Activated CD4-positive, alpha-beta T cell treated with anti-CD3 and anti-CD28 coated beads for 36 hours (primary cell): ENCODE results near the gene GRHL3. TPM values are rescaled to one million over a fixed set of nuclear protein-coding genes. Genes with fewer than 3 reads are reported as not detected.
A peak's percentile ranks its signal among the peaks of the same experiment; 100 is the strongest.

Experiments used
- ATAC-seq: fragments of 200-7000 bp; cut with Tn5 transposase; one replicate; pipeline ENCODE4 v1.10.0; 2021; ENCODE audit warnings: mild to moderate bottlenecking, moderate library complexity
- CTCF ChIA-PET: fragments of 350-600 bp; sonication (Branson Sonifier 250); formaldehyde crosslinking; loops from one replicate; lab custom pipeline; 2021; ENCODE audit warnings: antibody characterized with exemption; lab: Charles Lee
- POLR2A ChIA-PET: fragments of 350-600 bp; sonication (Branson Sonifier 250); formaldehyde crosslinking; loops from one replicate; lab custom pipeline; 2021; ENCODE audit warnings: antibody characterized with exemption, inconsistent platforms; lab: Charles Lee
- DNase-seq: peaks from one replicate; pipeline ENCODE4 v3.0.0-alpha.2; 2020
- H3K27ac Mint-ChIP-seq: one replicate; pipeline ENCODE4 v1.8.0; 2021; ENCODE audit warnings: mixed read lengths
- H3K27me3 Mint-ChIP-seq: one replicate; pipeline ENCODE4 v1.8.0; 2021; ENCODE audit warnings: mixed read lengths
- H3K36me3 Mint-ChIP-seq: one replicate; pipeline ENCODE4 v1.8.0; 2021; ENCODE audit warnings: low read depth, mixed read lengths
- H3K4me1 Mint-ChIP-seq: one replicate; pipeline ENCODE4 v1.8.0; 2021; ENCODE audit warnings: mixed read lengths
- H3K4me3 Mint-ChIP-seq: one replicate; pipeline ENCODE4 v1.8.0; 2021; ENCODE audit warnings: mild to moderate bottlenecking, moderate library complexity, mixed read lengths
- H3K9me3 Mint-ChIP-seq: one replicate; pipeline ENCODE4 v1.8.0; 2021; ENCODE audit warnings: low read depth, mixed read lengths
- intact Hi-C, 2 experiments: fragments of 100-400 bp; cut with DNase I in 1 of 2; cut with micrococcal nuclease in 1 of 2; formaldehyde crosslinking; loops; one replicate each; pipeline versions ENCODE4 v1.14.2 to v1.15.1; 2022 to 2024; cut with DNase I, micrococcal nuclease
- total RNA-seq, 2 experiments: library from RNA; stranded (reverse); gene quantifications; one replicate each; pipeline ENCODE4 v1.2.3, GENCODE V29; 2021

Gene GRHL3
- total RNA-seq, 2 experiments from 2014 or later, result not detected

DNA sequence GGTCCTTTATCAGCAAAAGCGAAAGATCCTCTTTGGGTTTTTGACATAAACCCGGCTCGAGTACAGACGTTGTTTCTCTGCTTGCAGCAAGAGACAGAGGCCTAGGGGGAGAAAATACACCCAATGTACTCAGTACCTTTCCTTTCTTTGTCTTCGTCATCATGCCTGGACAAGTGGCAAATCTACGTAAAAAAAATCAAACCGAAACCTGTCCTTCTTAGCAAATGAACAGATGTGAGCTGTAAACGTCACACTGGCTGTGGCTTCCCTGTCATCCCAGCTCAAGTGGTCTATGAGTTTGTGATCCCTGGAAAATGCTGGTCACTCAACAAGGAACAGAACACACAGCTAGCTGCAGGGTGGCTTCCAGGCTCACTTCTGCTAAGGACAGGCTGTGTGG, 54.6 kb downstream of the GRHL3 start:
- Mint-ChIP-seq H3K9me3 (no peaks in the 10 kb centered on the region), H3K36me3 (peaks cover 4% of the 10 kb centered on the region), H3K4me1 (no peaks in the 10 kb centered on the region), H3K4me3 (no peak overlapping the region), H3K27ac (no peak overlapping the region), H3K27me3 (no peaks in the 10 kb centered on the region)
- POLR2A ChIA-PET, result no interaction called here
- no peak for ATAC-seq
- no peak for DNase-seq
- CTCF ChIA-PET, result interaction anchor here (0.6 to 1.5 kb wide), 6 partner anchors 9 to 823 kb away, joined by 3 to 4 read pairs (median 3); no protein-coding TSS in a partner anchor
- intact Hi-C loops, result no loop called here

- POLR2A ChIA-PET, result no interaction called here
- Mint-ChIP-seq H3K36me3 (no peaks in the 10 kb centered on the region), H3K27me3 (no peaks in the 10 kb centered on the region), H3K4me3 (no peak overlapping the region), H3K27ac (no peak overlapping the region), H3K4me1 (no peaks in the 10 kb centered on the region), H3K9me3 (no peaks in the 10 kb centered on the region)
- ATAC-seq, result no peak
- intact Hi-C loops, result no loop called here
- CTCF ChIA-PET, result interaction anchor here (0.6 kb wide), 1 partner anchor 176 kb away, joined by 3 read pairs; no protein-coding TSS in a partner anchor
- no peak for DNase-seq
Observed at GRCh38 chr1:24374891-24375786, 56.0 kb downstream of the GRHL3 start.

DNA sequence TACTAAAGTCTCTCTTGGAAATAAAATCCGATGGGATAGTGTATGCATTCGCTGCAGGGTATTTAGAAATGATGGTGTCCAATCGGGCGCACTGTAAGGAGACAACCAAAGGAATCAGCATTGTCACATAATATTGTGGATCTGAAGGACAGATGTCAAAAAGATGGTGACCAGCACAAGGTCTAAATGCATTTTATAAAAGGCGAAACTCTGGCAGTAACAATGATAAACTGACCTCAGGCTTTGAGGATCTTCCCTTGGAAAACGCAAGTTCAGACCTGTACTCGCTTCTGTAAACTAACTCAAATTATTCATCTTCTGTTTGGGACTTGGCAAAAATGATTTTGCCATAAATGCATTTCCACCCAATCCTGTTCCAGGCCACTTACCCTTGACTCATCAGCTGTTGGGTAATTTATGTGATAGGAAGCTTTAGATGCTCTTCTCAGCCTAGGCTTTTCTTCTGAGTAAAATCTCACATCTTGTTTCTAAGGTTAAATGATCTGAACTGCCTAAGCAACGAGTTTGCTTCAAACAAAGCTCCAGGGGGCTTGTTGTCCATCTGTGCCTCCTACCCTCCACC, 60.7 kb downstream of the GRHL3 start:
- Mint-ChIP-seq H3K9me3 (no peaks in the 10 kb centered on the region), H3K4me1 (peaks cover 9% of the 10 kb centered on the region), H3K4me3 (no peak overlapping the region), H3K36me3 (peaks cover 4% of the 10 kb centered on the region), H3K27ac (no peak overlapping the region), H3K27me3 (no peaks in the 10 kb centered on the region)
- no peak for ATAC-seq
- POLR2A ChIA-PET, result interaction anchor here (0.6 kb wide), 1 partner anchor 91 kb away, joined by 3 read pairs; no protein-coding TSS in a partner anchor
- DNase-seq, result no peak
- intact Hi-C loops, result no loop called here
- CTCF ChIA-PET, result interaction anchor here (0.6 to 11.7 kb wide), 4 partner anchors 11 to 268 kb away, joined by 3 to 100 read pairs (median 3); partner anchors contain the start of gene MYOM3

GRCh38 chr1:24380508-24380907, 61.4 kb downstream of the GRHL3 start:
- POLR2A ChIA-PET, result interaction anchor here (0.6 kb wide), 1 partner anchor 91 kb away, joined by 3 read pairs; no protein-coding TSS in a partner anchor
- no peak overlapping the region for H3K27ac Mint-ChIP-seq
- CTCF ChIA-PET, result interaction anchor here (0.6 to 11.7 kb wide), 4 partner anchors 11 to 243 kb away, joined by 3 to 100 read pairs (median 3); no protein-coding TSS in a partner anchor
- no peak for ATAC-seq
- DNase-seq, result no peak
- H3K4me3 Mint-ChIP-seq, result no peak overlapping the region
- no peaks in the 10 kb centered on the region for H3K9me3 Mint-ChIP-seq
- no peaks in the 10 kb centered on the region for H3K27me3 Mint-ChIP-seq
- H3K4me1 Mint-ChIP-seq, result peaks cover 16% of the 10 kb centered on the region
- peaks cover 4% of the 10 kb centered on the region for H3K36me3 Mint-ChIP-seq
- intact Hi-C loops, result no loop called here

DNA sequence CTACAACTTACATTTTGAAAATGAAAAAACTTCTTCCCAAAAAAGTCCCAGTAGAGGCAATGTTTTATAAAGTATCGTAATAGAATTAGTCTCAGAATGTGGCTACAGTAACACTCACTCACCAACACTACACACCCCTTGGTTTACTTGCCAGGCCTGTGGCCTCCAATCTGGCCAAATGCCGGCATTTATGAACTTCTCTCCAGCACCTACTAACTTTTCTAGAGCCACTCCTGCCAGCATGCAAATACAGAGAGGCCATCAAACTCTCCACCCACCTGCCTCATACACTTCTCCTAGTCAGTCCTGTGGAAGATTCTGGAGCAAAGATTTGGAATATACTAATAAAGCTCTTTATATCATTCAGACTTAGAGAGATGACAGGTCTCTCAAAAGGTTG, 62.1 kb downstream of the GRHL3 start:
- Mint-ChIP-seq H3K4me1 (peaks cover 23% of the 10 kb centered on the region), H3K36me3 (peaks cover 4% of the 10 kb centered on the region), H3K27me3 (no peaks in the 10 kb centered on the region), H3K9me3 (no peaks in the 10 kb centered on the region), H3K4me3 (no peak overlapping the region), H3K27ac (no peak overlapping the region)
- ChIA-PET CTCF (interaction anchor here (1.0 to 11.7 kb wide), 5 partner anchors 11 to 189 kb away, joined by 3 to 100 read pairs (median 4); no protein-coding TSS in a partner anchor), POLR2A (no interaction called here)
- no peak for ATAC-seq
- no peak for DNase-seq
- intact Hi-C loops, result no loop called here

GRCh38 chr1:24382165-24382577, 63.0 kb downstream of the GRHL3 start:
- H3K4me1 Mint-ChIP-seq, result peaks cover 29% of the 10 kb centered on the region
- CTCF ChIA-PET, result interaction anchor here (0.8 to 11.7 kb wide), 6 partner anchors 8 to 190 kb away, joined by 3 to 100 read pairs (median 4); no protein-coding TSS in a partner anchor
- intact Hi-C loops, result no loop called here
- H3K36me3 Mint-ChIP-seq, result peaks cover 6% of the 10 kb centered on the region
- no peak overlapping the region for H3K4me3 Mint-ChIP-seq
- DNase-seq (no peak), ATAC-seq (no peak)
- H3K9me3 Mint-ChIP-seq, result no peaks in the 10 kb centered on the region
- POLR2A ChIA-PET, result no interaction called here
- H3K27me3 Mint-ChIP-seq, result no peaks in the 10 kb centered on the region
- no peak overlapping the region for H3K27ac Mint-ChIP-seq

- intact Hi-C loops, result no loop called here
- ChIA-PET CTCF (interaction anchor here (0.7 to 11.7 kb wide), 8 partner anchors 16 to 233 kb away, joined by 3 to 100 read pairs (median 8); partner anchors contain the start of gene NIPAL3), POLR2A (no interaction called here)
- H3K9me3 Mint-ChIP-seq, result no peaks in the 10 kb centered on the region
- no peak overlapping the region for H3K4me3 Mint-ChIP-seq
- peaks cover 7% of the 10 kb centered on the region for H3K36me3 Mint-ChIP-seq
- ATAC-seq (no peak), DNase-seq (no peak)
- peaks cover 29% of the 10 kb centered on the region for H3K4me1 Mint-ChIP-seq
- H3K27ac Mint-ChIP-seq, result no peak overlapping the region
- no peaks in the 10 kb centered on the region for H3K27me3 Mint-ChIP-seq
Observed at GRCh38 chr1:24383381-24383940, 64.3 kb downstream of the GRHL3 start.

GRCh38 chr1:24384251-24385090, 65.3 kb downstream of the GRHL3 start:
- Mint-ChIP-seq H3K27ac (peak overlapping the region; percentile 44), H3K36me3 (peaks cover 7% of the 10 kb centered on the region), H3K27me3 (no peaks in the 10 kb centered on the region), H3K4me3 (no peak overlapping the region), H3K4me1 (peaks cover 29% of the 10 kb centered on the region), H3K9me3 (no peaks in the 10 kb centered on the region)
- ATAC-seq, result peak; percentile 91
- intact Hi-C loops, result loop anchor here (1.0 to 2.0 kb wide), 4 partner anchors 19 to 62 kb away; no protein-coding TSS in a partner anchor
- POLR2A ChIA-PET, result no interaction called here
- peak; percentile 76 for DNase-seq
- CTCF ChIA-PET, result interaction anchor here (0.6 to 11.7 kb wide), 19 partner anchors 9 to 310 kb away, joined by 3 to 100 read pairs (median 3); partner anchors contain the start of genes NIPAL3 and STPG1

DNA sequence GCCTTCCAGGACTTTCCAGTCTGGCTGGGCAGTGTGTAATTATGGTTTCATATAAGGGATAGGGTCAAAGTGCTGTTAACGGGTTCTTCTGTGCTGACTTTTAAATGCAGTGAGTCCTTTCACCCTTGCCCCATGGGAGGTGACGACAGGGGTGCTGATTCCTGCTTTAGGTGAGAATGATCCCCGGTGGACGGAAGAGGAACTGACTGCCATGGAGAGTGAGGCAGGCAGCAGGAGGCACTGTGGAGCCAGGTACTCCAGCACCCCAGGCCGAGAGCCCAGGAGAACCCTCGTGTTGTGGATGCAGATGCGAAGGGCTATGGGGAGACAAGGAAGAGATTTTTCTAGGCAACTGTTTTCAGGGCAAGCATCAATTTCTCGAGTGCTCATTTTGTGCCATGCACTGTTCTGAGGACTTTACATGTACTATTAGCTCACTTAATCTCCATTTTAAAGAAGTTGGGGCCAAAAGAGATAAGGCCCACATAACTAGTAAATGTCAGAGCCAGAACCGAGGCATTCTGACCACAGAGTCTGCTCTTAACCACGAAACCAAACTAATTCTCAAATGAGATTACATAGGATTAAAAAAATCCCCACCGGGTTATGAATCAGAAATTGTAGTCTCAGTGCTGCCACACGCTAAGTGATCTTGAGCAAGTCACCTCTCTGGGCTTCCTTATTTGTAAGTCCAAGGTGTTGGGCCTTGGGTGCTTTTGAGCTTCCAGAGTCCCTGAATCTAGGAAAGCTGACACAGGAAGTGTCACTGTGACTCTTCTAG, 66.2 kb downstream of the GRHL3 start:
- H3K4me1 Mint-ChIP-seq, result peaks cover 29% of the 10 kb centered on the region
- H3K27ac Mint-ChIP-seq, result peak overlapping the region; percentile 55
- no peaks in the 10 kb centered on the region for H3K27me3 Mint-ChIP-seq
- H3K36me3 Mint-ChIP-seq, result peaks cover 7% of the 10 kb centered on the region
- H3K4me3 Mint-ChIP-seq, result no peak overlapping the region
- intact Hi-C loops, result loop anchor here in 1 of 2 experiments (2.0 kb wide), 1 partner anchor 63 kb away; no protein-coding TSS in a partner anchor
- CTCF ChIA-PET, result interaction anchor here (0.6 to 11.7 kb wide), 20 partner anchors 12 to 255 kb away, joined by 3 to 100 read pairs (median 3); partner anchors contain the start of gene NIPAL3
- no peaks in the 10 kb centered on the region for H3K9me3 Mint-ChIP-seq
- peak; percentile 69 for DNase-seq
- POLR2A ChIA-PET, result interaction anchor here (0.6 to 0.7 kb wide), 2 partner anchors 8 to 151 kb away, joined by 3 read pairs; no protein-coding TSS in a partner anchor
- ATAC-seq, result peak; percentile 57

DNA sequence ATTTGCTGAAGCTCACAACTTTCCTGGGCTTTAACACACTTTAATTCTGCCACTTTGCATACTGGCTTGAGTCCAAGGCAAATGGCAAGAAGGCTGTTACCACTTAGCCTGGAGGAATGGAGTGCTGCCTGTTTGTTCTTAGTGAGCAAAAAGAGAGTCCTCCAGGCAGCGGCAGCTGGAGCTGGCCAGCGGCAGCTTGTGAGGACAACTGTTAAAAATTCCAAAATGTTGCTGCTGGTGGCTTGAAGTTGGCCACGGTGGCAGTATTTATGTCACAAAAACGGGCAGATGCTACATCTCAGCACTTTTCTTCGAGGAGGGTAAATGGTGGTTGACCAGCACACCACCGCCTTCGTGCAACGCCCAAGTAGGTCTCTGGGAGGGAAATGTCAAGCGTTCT, 67.1 kb downstream of the GRHL3 start:
- Mint-ChIP-seq H3K4me3 (no peak overlapping the region), H3K36me3 (peaks cover 8% of the 10 kb centered on the region), H3K27me3 (no peaks in the 10 kb centered on the region), H3K4me1 (peaks cover 33% of the 10 kb centered on the region), H3K9me3 (no peaks in the 10 kb centered on the region), H3K27ac (no peak overlapping the region)
- intact Hi-C loops, result no loop called here
- no peak for ATAC-seq
- ChIA-PET CTCF (interaction anchor here (0.5 to 11.7 kb wide), 12 partner anchors 17 to 255 kb away, joined by 3 to 100 read pairs (median 4); no protein-coding TSS in a partner anchor), POLR2A (no interaction called here)
- DNase-seq, result no peak
